HepG2 (cell line): ENCODE data around the gene FECH. TPM values are rescaled to one million over a fixed set of nuclear protein-coding genes. Genes with fewer than 3 reads are reported as not detected.

Experiments used
- AKNA ChIP-seq: sonication (generic); formaldehyde crosslinking; IDR thresholded peaks from 2 replicates; pipeline ENCODE4 v1.4.0; 2020; ENCODE audit warnings: missing genetic modification reagents, borderline replicate concordance
- CEBPB ChIP-seq: IDR thresholded peaks from 2 replicates; pipeline ENCODE4 v1.6.1; 2011; ENCODE audit warnings: low read depth, low read length, improper control_type of control experiment, borderline replicate concordance
- FOXA1 ChIP-seq, 2 experiments: fragments of 450-650 bp in 1 of 2; sonication (generic) in 1 of 2; formaldehyde crosslinking in 1 of 2; IDR thresholded peaks; 2 replicates each; pipeline versions ENCODE4 v1.4.0 to v1.6.1; 2016 to 2020; ENCODE audit warnings: missing genetic modification reagents in 1 of 2
- GABPA ChIP-seq, 2 experiments: IDR thresholded peaks; 2 replicates each; pipeline ENCODE4 v1.6.1; 2011 to 2016; ENCODE audit warnings: low read depth in 2 of 2, low read length in 1 of 2, missing biosample characterization in 1 of 2, missing genetic modification characterization in 1 of 2
- GTF2F1 ChIP-seq: fragments of 150-350 bp; IDR thresholded peaks from 2 replicates; pipeline ENCODE4 v1.6.1; 2014; ENCODE audit warnings: low read length
- HMG20B ChIP-seq: conservative IDR thresholded peaks from 2 replicates; pipeline ENCODE4 v1.6.1; 2016; ENCODE audit warnings: missing genetic modification reagents, missing compliant biosample characterization
- HNRNPK ChIP-seq: fragments of 200-400 bp; formaldehyde crosslinking; IDR thresholded peaks from 2 replicates; pipeline ENCODE4 v1.6.1; 2018; ENCODE audit warnings: low read length, low read depth, moderate library complexity, mild to moderate bottlenecking; ENCODE audit not compliant: poor library complexity, severe bottlenecking
- JUN ChIP-seq: sonication (generic); formaldehyde crosslinking; IDR thresholded peaks from 2 replicates; pipeline ENCODE4 v1.4.0; 2020; ENCODE audit warnings: mild to moderate bottlenecking, missing genetic modification reagents
- JUNB ChIP-seq: sonication (generic); formaldehyde crosslinking; IDR thresholded peaks from 2 replicates; pipeline ENCODE4 v1.8.0; 2022; ENCODE audit warnings: missing genetic modification reagents, mild to moderate bottlenecking, borderline replicate concordance
- MAF1 ChIP-seq: sonication (generic); formaldehyde crosslinking; IDR thresholded peaks from 2 replicates; pipeline ENCODE4 v1.5.0; 2020; ENCODE audit warnings: missing genetic modification reagents, borderline replicate concordance
- PBX2 ChIP-seq: IDR thresholded peaks from 2 replicates; pipeline ENCODE4 v1.6.1; 2016; ENCODE audit warnings: control low read depth
- SIN3B ChIP-seq: fragments of 150-350 bp; IDR thresholded peaks from 2 replicates; pipeline ENCODE4 v1.6.1; 2014; ENCODE audit warnings: low read length
- TERF1 ChIP-seq: sonication (generic); formaldehyde crosslinking; IDR thresholded peaks from 2 replicates; pipeline ENCODE4 v1.8.0; 2022; ENCODE audit warnings: mild to moderate bottlenecking, missing genetic modification reagents, moderate library complexity
- TFDP1 ChIP-seq: IDR thresholded peaks from 2 replicates; pipeline ENCODE4 v1.6.1; 2016; ENCODE audit warnings: missing compliant biosample characterization, missing genetic modification reagents, borderline replicate concordance
- THAP9 ChIP-seq: sonication (generic); formaldehyde crosslinking; IDR thresholded peaks from 2 replicates; pipeline ENCODE4; 2020; ENCODE audit warnings: missing genetic modification reagents, mild to moderate bottlenecking, borderline replicate concordance
- ZMAT3 ChIP-seq: sonication (generic); formaldehyde crosslinking; conservative IDR thresholded peaks from 2 replicates; pipeline ENCODE4 v1.7.0; 2021; ENCODE audit warnings: missing genetic modification reagents
- ZNF788 ChIP-seq: sonication (generic); formaldehyde crosslinking; IDR thresholded peaks from 2 replicates; pipeline ENCODE4 v1.5.0; 2020; ENCODE audit warnings: mild to moderate bottlenecking, missing genetic modification reagents, borderline replicate concordance
- polyA plus RNA-seq, 8 experiments: library from polyadenylated mRNA; depleted of rRNA in 3 of 8; stranded (reverse) in 7 of 8; unstranded in 1 of 8; fragments of >200 nt; fragmentation: Illumina TruSeq in 4 of 8; extraction: Trizol in 4 of 8; gene quantifications; 2 replicates each; pipeline versions ENCODE4 v1.2.1 to v1.2.3, GENCODE V29; 2011 to 2016; ENCODE audit warnings: low read depth in 4 of 8, missing spikeins in 1 of 8, mixed read lengths in 1 of 8; ENCODE audit not compliant: insufficient read depth in 1 of 8
- total RNA-seq, 5 experiments: library from RNA; depleted of rRNA; stranded (reverse); fragments of >200 nt; fragmentation: Illumina TruSeq; extraction: Trizol; gene quantifications; 2 replicates each; pipeline ENCODE4 v1.2.3, GENCODE V29; 2016; ENCODE audit warnings: low read depth in 1 of 5

The FECH gene
- total and polyA plus RNA-seq, 2 of the 13 experiments (the other 11 are each of a cell fraction or from before 2014, with no cell fraction given) = 14.7 to 21.9 TPM

- no peak for TF ChIP-seq AKNA
- TF ChIP-seq ZNF788 (CRISPR knock-in tag) = no peak
- no peak for TF ChIP-seq JUN (CRISPR knock-in tag)
- TF ChIP-seq TFDP1 = peak; percentile 31; the same call in 1 of the 2 replicates
- no peak for TF ChIP-seq JUNB (CRISPR knock-in tag)
- TF ChIP-seq ZMAT3 = no peak
- no peak for TF ChIP-seq GTF2F1
- no peak for TF ChIP-seq SIN3B
- no peak for TF ChIP-seq THAP9 (CRISPR knock-in tag)
- peak; percentile 34 for TF ChIP-seq HNRNPK
- TF ChIP-seq HMG20B (CRISPR knock-in tag) = no peak
- no peak for TF ChIP-seq PBX2 (CRISPR knock-in tag)
- peak; percentile 75; the same call in 1 of the 2 replicates for TF ChIP-seq TERF1 (CRISPR knock-in tag)
- TF ChIP-seq FOXA1 (IDR thresholded peaks at IDR 0.05) = no peak
- TF ChIP-seq FOXA1 (CRISPR knock-in tag; IDR thresholded peaks at IDR 0.05) = no peak
- TF ChIP-seq CEBPB = no peak
- no peak for TF ChIP-seq MAF1 (CRISPR knock-in tag)
- no peak for TF ChIP-seq GABPA (IDR thresholded peaks at IDR 0.05; ENCODE audit: low read depth, low read length)
- TF ChIP-seq GABPA (CRISPR knock-in tag; IDR thresholded peaks at IDR 0.05; ENCODE audit: low read depth) = no peak
Measured at GRCh38 chr18:57586251-57587049, at the start of gene FECH (continued).
